GM19452 (cell line): ENCODE results near the gene KRCC1.
"Not testable (repeated sequence)": the region's sequence is repeated elsewhere in the genome, so short reads cannot be mapped to it uniquely, and the experiment has no call there.

Source experiments
- ATAC-seq: cut with Tn5 transposase; IDR thresholded peaks from one replicate; pipeline ENCODE4 v1.9.1; 2021; ENCODE audit not compliant: unreplicated experiment

Gene KRCC1

DNA sequence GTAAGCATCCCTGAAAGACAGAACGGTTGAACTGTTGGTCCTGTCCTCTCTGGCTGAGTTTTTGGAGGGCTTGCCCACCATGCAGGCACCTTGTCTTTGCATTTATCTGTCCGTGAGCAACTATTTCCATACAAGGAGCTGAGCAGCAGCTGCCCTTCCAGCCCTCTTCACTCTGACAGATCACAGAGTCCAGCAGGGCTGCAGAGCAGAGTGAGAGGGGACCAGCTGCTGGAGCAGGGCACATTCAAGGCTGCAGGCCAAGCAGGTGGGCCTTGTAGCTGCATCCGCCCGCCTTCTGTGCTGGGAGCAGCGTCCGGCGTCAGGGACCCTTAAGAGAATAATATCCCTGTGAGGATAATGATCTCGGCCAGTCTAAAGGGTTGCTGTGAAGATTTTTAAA lies 21.5 kb upstream of the KRCC1 start:
- no peak for ATAC-seq

DNA sequence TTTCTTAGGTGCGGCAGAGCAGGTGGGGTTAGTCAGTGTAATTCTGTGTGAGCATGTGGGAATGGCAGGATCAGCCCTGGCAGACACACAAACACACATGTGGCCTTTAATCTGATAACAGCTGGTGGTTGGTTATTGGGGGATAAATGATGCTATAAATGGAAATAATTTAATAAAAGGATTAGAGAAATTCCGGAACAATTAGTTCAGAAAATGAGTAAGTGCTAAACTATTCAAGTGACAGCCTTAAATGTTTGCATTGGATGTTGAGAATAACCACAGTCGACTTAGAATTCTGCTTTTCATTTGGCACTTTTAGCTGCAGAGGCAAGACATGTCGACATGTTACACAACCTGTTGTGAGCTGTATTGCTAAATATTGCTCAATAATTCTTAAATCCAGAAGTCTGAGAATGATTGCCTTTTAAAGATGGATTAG lies 19.3 kb upstream of the KRCC1 start:
- ATAC-seq, result no peak

DNA sequence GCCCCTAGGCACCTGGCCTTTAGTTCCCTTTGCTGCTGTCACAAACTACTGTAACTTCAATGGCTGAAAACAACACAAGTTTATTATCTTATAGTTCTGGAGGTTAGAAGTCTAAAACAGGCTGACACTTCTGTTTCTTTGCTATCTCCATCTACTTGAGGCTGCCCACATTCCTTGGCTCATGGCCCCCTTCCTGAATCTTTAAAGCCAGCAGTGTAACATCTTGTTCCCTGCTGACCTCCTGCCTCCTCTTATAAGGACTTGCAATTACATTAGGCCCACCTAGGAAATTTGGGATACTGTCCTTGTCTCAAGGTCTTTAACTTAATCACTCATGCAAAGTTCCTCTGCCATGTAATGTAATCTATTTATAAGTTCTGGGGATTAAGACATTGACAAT lies 18.6 kb upstream of the KRCC1 start:
- ATAC-seq, result no peak

DNA sequence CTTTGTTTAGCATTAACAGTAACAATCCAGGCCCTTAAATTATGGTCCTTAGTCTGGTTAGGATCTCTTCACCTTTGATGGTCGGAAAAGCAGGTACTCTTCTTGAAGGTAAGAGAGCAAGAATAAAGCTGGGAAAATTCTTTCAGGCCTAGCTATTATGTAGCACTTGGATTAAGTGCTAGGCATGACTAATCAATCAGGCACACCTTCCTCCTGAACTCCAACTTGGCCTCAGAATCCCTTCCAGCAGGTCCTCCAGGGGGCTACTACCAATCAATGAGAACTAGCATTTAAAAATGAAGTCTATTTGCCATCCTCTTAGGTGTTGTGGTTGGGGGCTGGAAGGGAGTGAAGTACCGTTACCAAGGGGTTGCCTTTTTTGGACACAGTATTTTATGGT lies 15.8 kb upstream of the KRCC1 start:
- no peak for ATAC-seq

DNA sequence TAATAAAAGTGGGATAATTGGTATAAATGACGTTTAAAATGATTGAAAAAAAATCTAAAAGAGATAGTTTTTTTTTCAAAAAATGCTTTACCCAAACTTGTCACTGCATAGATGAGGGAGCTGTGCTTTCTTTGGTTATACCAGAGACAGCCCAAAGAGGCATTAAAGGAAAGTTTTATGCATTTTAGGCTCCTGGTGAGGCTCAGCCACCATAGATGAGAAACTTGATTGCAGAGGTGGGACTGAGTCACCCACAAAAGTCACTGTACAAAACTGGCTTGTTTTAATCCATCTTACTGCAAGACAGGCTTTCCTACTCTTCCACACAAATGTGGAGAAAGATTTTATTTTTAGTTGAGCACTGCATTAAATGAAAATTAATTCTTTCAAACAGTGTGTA lies 14.5 kb upstream of the KRCC1 start:
- ATAC-seq, result no peak

GRCh38 chr2:88069117-88069516 lies 13.5 kb upstream of the KRCC1 start:
- no peak for ATAC-seq

DNA sequence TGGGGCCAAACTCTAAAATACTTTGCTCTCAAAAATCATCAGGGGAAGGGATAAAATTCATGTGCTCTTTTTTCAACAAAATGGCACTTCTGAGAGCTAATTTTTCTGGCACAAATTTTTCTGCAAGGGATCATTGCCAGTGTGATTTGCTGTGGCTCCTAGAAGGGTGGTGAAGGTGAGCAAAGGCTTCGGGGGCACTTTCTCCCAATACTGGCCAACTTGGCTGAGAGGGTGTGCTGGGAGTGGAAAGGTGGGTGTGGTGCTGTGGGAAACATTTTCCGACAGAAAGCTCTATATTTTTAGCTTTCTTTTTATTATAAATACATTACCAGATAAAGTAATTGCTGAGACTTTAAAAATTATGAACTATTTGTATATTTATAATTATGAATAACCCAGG lies 12.5 kb upstream of the KRCC1 start:
- no peak for ATAC-seq

- ATAC-seq, result no peak
Measured at GRCh38 chr2:88067598-88067997, 12.0 kb upstream of the KRCC1 start, which contains the start of gene SMYD1. Gene SMYD1, plus strand, starts transcription at chr2:88067825. Its CDS starts 40 bp downstream, at chr2:88067865.

- ATAC-seq, result no peak
Measured at GRCh38 chr2:88067189-88067588, 11.6 kb upstream of the KRCC1 start.

DNA sequence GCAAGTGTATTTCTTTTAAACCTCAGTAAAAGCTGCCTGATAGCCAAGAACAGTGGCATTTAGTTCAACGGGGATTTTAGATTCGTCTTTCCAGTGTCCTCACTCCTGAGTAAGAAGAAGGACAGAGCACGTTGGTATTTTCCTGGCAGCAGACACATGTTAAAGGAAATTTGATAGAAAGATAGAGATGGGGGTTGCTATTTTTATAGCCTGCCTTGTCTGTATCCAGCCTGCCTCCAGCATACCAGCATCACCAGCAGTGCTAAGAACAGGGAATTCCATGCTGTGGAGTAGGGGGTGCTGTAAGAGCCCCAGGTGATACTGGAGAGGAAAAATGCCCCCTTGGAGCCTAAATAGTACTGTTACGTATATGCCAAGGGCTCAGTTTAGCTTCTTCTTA lies 11.0 kb upstream of the KRCC1 start:
- ATAC-seq, result no peak

DNA sequence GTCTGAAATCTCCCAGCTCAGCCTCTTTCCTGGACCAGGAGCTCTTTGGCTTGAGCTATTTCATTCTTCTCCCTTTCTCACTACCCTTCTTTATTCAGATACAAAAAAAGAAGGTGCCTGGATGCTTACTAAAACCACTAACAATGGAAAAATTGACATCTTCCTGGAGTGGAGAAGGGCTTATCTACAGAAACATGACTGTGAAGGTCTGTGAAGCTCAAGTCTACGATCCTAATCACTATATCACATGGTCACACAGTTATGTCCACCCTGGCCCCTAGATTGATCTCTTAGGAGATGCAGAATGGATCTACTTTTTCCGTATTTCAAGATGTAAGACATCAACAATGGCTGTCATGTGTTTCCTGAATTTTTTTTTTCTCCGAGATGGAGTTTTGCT lies 5.7 kb upstream of the KRCC1 start:
- ATAC-seq, result no peak

DNA sequence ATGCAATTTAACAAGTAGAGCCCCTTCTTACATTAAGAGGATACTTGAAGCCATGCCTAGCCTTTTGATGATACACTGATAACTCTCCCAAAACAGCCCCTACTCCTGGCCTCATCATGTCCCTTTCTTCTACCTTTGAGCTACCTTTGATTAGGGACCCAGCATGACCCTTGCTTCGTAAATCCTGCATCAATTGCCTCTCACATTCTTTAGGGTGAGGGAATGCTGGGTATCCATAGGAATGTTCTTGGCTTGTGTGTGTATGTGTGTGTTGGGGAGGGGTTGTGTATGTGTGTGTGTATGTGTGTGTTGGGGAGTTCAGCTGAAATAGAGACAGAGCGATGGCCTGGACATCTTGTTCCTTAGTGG lies 5.3 kb upstream of the KRCC1 start:
- no peak for ATAC-seq

- no peak for ATAC-seq
Measured at GRCh38 chr2:88059979-88060906, 4.7 kb upstream of the KRCC1 start.

DNA sequence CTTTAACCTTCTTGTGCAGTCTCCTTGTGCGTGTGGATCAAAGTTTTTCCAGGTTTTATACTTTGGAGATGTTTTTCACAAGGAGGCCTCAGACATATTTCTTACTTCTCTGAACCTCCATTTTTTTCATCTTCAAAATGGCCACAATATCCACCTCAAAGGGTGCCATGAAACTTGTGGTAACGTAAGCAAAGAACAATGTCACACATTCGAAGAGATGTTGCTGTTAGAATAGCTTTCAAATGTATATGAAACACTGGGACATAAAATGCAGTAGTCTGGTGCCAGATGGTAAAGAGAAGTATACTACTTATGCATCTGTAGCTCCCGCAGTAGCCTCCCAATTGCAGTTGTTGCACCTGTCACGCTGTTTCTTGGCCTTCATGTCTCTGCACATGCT lies 2.6 kb upstream of the KRCC1 start:
- ATAC-seq, result no peak

DNA sequence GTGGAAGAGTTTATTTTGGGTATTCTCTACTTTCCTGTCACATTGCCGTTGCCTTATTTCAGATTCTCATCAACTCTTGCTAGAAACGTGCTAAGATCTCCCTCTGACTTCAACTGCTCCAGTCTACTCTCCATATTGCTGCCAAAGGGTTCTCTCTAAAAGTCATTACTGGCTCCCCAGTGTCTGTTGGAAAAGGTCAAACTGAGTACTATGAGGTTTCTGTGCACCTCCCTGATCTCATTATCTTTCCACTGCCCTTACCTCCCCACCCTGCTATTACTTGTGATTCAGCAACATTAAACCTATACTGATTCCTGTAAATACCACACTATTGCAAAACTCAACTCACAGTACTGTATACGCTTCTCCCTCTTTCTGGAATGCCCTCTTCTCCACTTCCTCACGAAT lies 1.9 kb upstream of the KRCC1 start:
- no peak for ATAC-seq

- no peak for ATAC-seq
Measured at GRCh38 chr2:88054782-88055370, 707 bp downstream of the KRCC1 start.

DNA sequence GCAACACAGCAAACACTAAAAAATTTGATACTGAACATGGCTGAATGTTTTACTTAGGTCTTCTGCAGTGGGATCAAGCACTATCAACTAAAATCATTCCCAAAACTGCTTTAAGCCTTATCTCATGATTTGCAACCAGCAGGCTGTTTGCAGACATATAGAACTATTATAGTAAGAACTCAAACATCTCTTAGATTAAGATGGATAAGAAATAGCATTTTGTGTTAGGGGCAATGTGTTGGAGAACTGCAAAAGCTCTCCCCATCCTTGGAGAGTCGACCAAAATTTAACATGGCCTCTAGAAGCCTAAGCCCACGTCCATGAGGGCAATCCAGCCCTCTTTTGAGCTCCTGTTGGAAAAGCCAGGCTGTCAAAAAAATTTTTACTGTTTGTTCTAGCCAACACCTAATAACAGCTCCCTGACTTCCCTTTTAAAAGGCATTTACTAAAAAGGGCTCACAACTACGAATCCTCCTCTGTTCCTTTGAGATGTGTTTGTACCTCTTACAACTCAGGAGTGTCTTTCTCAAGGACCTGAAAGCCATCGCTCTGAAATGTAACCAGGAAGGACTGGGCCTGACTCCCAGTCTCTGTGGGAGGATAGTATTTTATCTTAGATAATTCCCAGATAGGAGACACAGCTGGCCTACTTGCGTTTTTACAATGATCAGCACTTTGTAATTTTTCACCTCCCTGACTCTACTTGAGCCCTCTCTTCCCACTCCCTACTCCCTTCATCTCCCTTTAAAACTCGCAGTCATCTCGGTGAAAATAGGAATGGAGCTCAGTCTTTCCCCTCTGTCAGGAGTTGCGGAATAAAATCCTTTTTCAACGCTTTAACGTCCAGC lies 1.4 kb downstream of the KRCC1 start:
- ATAC-seq, result no peak

- no peak for ATAC-seq
Measured at GRCh38 chr2:88053296-88053695, 2.3 kb downstream of the KRCC1 start.

- ATAC-seq, result no peak
Measured at GRCh38 chr2:88051792-88052191, 3.8 kb downstream of the KRCC1 start.

DNA sequence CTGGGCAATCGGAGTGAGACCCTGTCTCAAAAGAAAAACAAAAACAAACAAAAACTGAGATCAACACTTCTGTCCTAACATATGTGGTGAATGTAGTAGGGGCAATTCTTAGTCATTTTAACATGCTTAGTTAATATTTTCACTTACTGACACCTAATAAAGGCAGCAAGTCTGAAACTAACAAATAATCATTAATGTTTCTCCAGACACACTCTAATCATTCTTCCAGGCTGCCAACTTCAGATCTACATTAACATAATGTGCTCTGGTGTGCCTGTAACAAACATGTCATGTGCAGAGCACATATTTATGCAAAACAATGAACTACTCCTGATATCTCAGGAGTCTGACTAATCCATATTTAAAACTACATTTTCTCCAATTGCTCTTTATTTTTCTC lies 6.0 kb downstream of the KRCC1 start:
- ATAC-seq, result no peak

DNA sequence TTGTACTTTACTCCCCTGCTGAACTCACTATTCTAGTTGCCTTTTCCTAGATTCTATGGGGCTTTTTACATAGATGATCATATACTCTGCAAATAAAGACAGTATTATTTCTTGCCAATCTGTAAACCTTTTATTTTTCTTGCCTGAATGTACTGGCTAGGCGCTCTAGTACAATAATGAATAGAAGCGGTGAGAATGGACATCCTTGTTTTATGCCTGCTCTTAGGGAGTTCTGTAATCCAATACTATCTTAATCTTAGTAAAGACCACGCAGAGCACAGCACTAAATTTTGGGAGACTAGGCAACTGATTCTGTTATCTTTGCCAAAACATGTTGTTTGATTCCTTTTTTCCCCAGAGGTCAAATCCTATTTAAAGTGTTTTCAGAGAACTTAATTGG lies 7.0 kb downstream of the KRCC1 start:
- no peak for ATAC-seq

- ATAC-seq, result not testable (repeated sequence)
Measured at GRCh38 chr2:88045561-88045960, 10.0 kb downstream of the KRCC1 start.
